ENCODE data around the gene CNTN2. TPM values are rescaled to one million over a fixed set of nuclear protein-coding genes. Genes with fewer than 3 reads are reported as not detected.
A peak's percentile ranks its signal among the peaks of the same experiment; 100 is the strongest.

The CNTN2 gene
- polyA plus RNA-seq, 1 experiment: not detected

- TF ChIP-seq, protein P1, sequence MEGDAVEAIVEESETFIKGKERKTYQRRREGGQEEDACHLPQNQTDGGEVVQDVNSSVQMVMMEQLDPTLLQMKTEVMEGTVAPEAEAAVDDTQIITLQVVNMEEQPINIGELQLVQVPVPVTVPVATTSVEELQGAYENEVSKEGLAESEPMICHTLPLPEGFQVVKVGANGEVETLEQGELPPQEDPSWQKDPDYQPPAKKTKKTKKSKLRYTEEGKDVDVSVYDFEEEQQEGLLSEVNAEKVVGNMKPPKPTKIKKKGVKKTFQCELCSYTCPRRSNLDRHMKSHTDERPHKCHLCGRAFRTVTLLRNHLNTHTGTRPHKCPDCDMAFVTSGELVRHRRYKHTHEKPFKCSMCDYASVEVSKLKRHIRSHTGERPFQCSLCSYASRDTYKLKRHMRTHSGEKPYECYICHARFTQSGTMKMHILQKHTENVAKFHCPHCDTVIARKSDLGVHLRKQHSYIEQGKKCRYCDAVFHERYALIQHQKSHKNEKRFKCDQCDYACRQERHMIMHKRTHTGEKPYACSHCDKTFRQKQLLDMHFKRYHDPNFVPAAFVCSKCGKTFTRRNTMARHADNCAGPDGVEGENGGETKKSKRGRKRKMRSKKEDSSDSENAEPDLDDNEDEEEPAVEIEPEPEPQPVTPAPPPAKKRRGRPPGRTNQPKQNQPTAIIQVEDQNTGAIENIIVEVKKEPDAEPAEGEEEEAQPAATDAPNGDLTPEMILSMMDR (IDR thresholded peaks at IDR 0.05; ENCODE audit: low read depth, low read length): no peak
- no peak overlapping the region for H3K4me3 ChIP-seq (ENCODE audit: low read depth, low read length)
- H3K9me3 ChIP-seq (ENCODE audit: control insufficient read depth, insufficient read depth, low read length): no peaks in the 10 kb centered on the region; the same call in 1 of the 2 replicates
- H3K27me3 ChIP-seq (ENCODE audit: control insufficient read depth, insufficient read depth, low read length): peaks cover 27% of the 10 kb centered on the region
- no peak overlapping the region for H3K27ac ChIP-seq (ENCODE audit: low read depth, low read length)
- POLR2A ChIA-PET: interaction anchor here (1.3 kb wide), 1 partner anchor 72 kb away, joined by 3 read pairs; no protein-coding TSS in a partner anchor
- CTCF ChIA-PET: interaction anchor here (0.7 to 4.2 kb wide), 56 partner anchors 9 to 496 kb away, joined by 3 to 129 read pairs (median 5); partner anchors contain the start of genes RBBP5 and TMEM81
- no peak for DNase-seq (ENCODE audit: low read depth, low spot score)
Measured at GRCh38 chr1:205061227-205061626, 18.2 kb downstream of the CNTN2 start.

GRCh38 chr1:205061665-205062069 lies 18.7 kb downstream of the CNTN2 start:
- no peaks in the 10 kb centered on the region; the same call in 1 of the 2 replicates for H3K9me3 ChIP-seq (ENCODE audit: control insufficient read depth, insufficient read depth, low read length)
- CTCF ChIA-PET: interaction anchor here (0.5 to 4.2 kb wide), 68 partner anchors 8 to 592 kb away, joined by 3 to 129 read pairs (median 5); partner anchors contain the start of genes RBBP5 and TMEM81
- no peak overlapping the region for H3K27ac ChIP-seq (ENCODE audit: low read depth, low read length)
- TF ChIP-seq, protein P1 (IDR thresholded peaks at IDR 0.05; ENCODE audit: low read depth, low read length): peak; percentile 90
- H3K27me3 ChIP-seq (ENCODE audit: control insufficient read depth, insufficient read depth, low read length): peaks cover 26% of the 10 kb centered on the region
- no peak overlapping the region for H3K4me3 ChIP-seq (ENCODE audit: low read depth, low read length)
- peak; percentile 3 for DNase-seq (ENCODE audit: low read depth, low spot score)
- POLR2A ChIA-PET: interaction anchor here (1.3 kb wide), 1 partner anchor 73 kb away, joined by 3 read pairs; no protein-coding TSS in a partner anchor

- DNase-seq (ENCODE audit: low read depth, low spot score): no peak
- no peaks in the 10 kb centered on the region; the same call in 1 of the 2 replicates for H3K9me3 ChIP-seq (ENCODE audit: control insufficient read depth, insufficient read depth, low read length)
- POLR2A ChIA-PET: no interaction called here
- H3K27ac ChIP-seq (ENCODE audit: low read depth, low read length): no peak overlapping the region
- TF ChIP-seq, protein P1 (IDR thresholded peaks at IDR 0.05; ENCODE audit: low read depth, low read length): no peak
- no peak overlapping the region for H3K4me3 ChIP-seq (ENCODE audit: low read depth, low read length)
- peaks cover 21% of the 10 kb centered on the region for H3K27me3 ChIP-seq (ENCODE audit: control insufficient read depth, insufficient read depth, low read length)
- CTCF ChIA-PET: interaction anchor here (0.6 to 4.2 kb wide), 35 partner anchors 10 to 497 kb away, joined by 3 to 129 read pairs (median 6); partner anchors contain the start of gene TMEM81
Measured at GRCh38 chr1:205062319-205062718, 19.3 kb downstream of the CNTN2 start.

DNA sequence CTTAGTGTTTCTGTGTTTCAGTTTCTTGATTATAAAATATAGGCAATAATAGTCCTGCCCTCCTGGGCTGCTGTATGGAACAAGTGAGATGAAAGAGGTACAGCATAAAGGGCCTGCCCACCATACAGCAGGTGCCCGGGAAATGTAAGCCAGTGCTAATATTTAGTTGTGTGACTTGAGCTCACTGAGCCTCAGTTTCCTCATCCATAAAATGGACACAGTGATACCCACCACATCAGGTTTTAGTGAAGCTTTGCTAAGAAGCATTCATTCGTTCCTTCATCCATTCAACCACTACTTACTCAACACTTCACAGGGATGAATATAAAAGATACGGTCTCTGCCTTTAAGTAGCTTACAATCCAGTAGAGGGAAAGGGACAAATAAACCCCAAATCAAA lies 19.9 kb downstream of the CNTN2 start:
- H3K9me3 ChIP-seq (ENCODE audit: control insufficient read depth, insufficient read depth, low read length): no peaks in the 10 kb centered on the region; the same call in 1 of the 2 replicates
- H3K4me3 ChIP-seq (ENCODE audit: low read depth, low read length): no peak overlapping the region
- POLR2A ChIA-PET: interaction anchor here (0.5 kb wide), 1 partner anchor 161 kb away, joined by 3 read pairs; no protein-coding TSS in a partner anchor
- no peak overlapping the region for H3K27ac ChIP-seq (ENCODE audit: low read depth, low read length)
- H3K27me3 ChIP-seq (ENCODE audit: control insufficient read depth, insufficient read depth, low read length): peaks cover 22% of the 10 kb centered on the region
- CTCF ChIA-PET: interaction anchor here (0.7 to 4.2 kb wide), 12 partner anchors 11 to 196 kb away, joined by 3 to 129 read pairs (median 31); partner anchors contain the start of gene TMEM81
- no peak for DNase-seq (ENCODE audit: low read depth, low spot score)
- TF ChIP-seq, protein P1 (IDR thresholded peaks at IDR 0.05; ENCODE audit: low read depth, low read length): no peak

GRCh38 chr1:205064301-205064700 lies 21.3 kb downstream of the CNTN2 start:
- Histone ChIP-seq H3K9me3 (ENCODE audit: control insufficient read depth, insufficient read depth, low read length) (no peaks in the 10 kb centered on the region; the same call in 1 of the 2 replicates), H3K4me3 (ENCODE audit: low read depth, low read length) (no peak overlapping the region), H3K27ac (ENCODE audit: low read depth, low read length) (no peak overlapping the region), H3K27me3 (ENCODE audit: control insufficient read depth, insufficient read depth, low read length) (peaks cover 23% of the 10 kb centered on the region)
- ChIA-PET POLR2A (no interaction called here), CTCF (interaction anchor here (3.9 to 4.2 kb wide), 3 partner anchors 13 to 191 kb away, joined by 51 to 106 read pairs (median 57); partner anchors contain the start of gene TMEM81)
- TF ChIP-seq, protein P1 (IDR thresholded peaks at IDR 0.05; ENCODE audit: low read depth, low read length): no peak
- no peak for DNase-seq (ENCODE audit: low read depth, low spot score)

Data from AG04450 (cell line).